GM12878 (cell line): ENCODE measurements around the gene IL17RB. TPM values are rescaled to one million over a fixed set of nuclear protein-coding genes. Genes with fewer than 3 reads are reported as not detected.

Experiments used
- ATAC-seq: fragments of 200-7000 bp; cut with Tn5 transposase; 3 replicates; pipeline ENCODE4 v1.9.1; 2020; ENCODE audit warnings: mild to moderate bottlenecking, moderate library complexity
- BruUV-seq: library from RNA; stranded (reverse); fragments of 400-500 nt; replicated peaks from 2 replicates; lab custom pipeline; 2021; lab: Mats Ljungman, UMichigan
- CTCF ChIA-PET: fragments of 300-600 bp; sonication (Branson Sonifier 250); formaldehyde crosslinking; extraction: SDS; loops from one replicate; lab custom pipeline; 2021; ENCODE audit warnings: inconsistent platforms; lab: Yijun Ruan, JAX
- POLR2A ChIA-PET: fragments of 350-600 bp; formaldehyde crosslinking; extraction: SDS; loops from one replicate; lab custom pipeline; 2021; ENCODE audit warnings: inconsistent platforms; lab: Charles Lee
- RAD21 ChIA-PET: fragments of 300-600 bp; sonication (Branson Sonifier 250); formaldehyde crosslinking; loops from one replicate; lab custom pipeline; 2023; ENCODE audit warnings: antibody characterized with exemption; ENCODE audit not compliant: unreplicated experiment; lab: Charles Lee
- SMC1A ChIA-PET: fragments of 300-600 bp; sonication (Branson Sonifier 250); formaldehyde crosslinking; loops from one replicate; lab custom pipeline; 2023; ENCODE audit not compliant: unreplicated experiment, uncharacterized antibody; lab: Charles Lee
- DNase-seq: peaks from one replicate; pipeline ENCODE4 v3.0.0-alpha.2; 2011; ENCODE audit warnings: low read depth, low spot score
- FAIRE-seq: peaks from 3 replicates; lab custom pipeline; 2011; peaks lifted over from hg19 to GRCh38; lab: Jason Lieb, UNC
- H2AFZ ChIP-seq: 2 replicates; pipeline ENCODE4 v1.6.0; 2011; ENCODE audit warnings: low read depth, low read length, control low read depth; ENCODE audit not compliant: control insufficient read depth
- H3K27ac ChIP-seq: 2 replicates; pipeline ENCODE4 v1.5.1; 2011; ENCODE audit warnings: control low read depth; ENCODE audit not compliant: control insufficient read depth, insufficient read depth
- H3K27me3 ChIP-seq, 2 experiments: replicated peaks in 1 of 2; 2 replicates each; pipeline versions ENCODE4 v1.6.0 to v1.6.1; 2011; ENCODE audit warnings: low read length in 1 of 2; ENCODE audit not compliant: control insufficient read depth in 2 of 2, insufficient read depth in 2 of 2
- H3K36me3 ChIP-seq, 2 experiments: 2 replicates each; pipeline ENCODE4 v1.5.1; 2011; ENCODE audit warnings: low read length in 1 of 2; ENCODE audit not compliant: control insufficient read depth in 2 of 2, insufficient read depth in 2 of 2
- H3K4me1 ChIP-seq: 2 replicates; pipeline ENCODE4 v1.6.1; 2011; ENCODE audit warnings: mild to moderate bottlenecking, low read length, moderate library complexity, mixed read lengths; ENCODE audit not compliant: control insufficient read depth, insufficient read depth
- H3K4me2 ChIP-seq: 2 replicates; pipeline ENCODE4 v1.6.0; 2011; ENCODE audit warnings: control low read depth; ENCODE audit not compliant: control insufficient read depth, insufficient read depth
- H3K4me3 ChIP-seq: fragments of 200-600 bp; sonication (generic); 2 replicates; pipeline ENCODE4 v1.5.1; 2016
- H3K79me2 ChIP-seq: 2 replicates; pipeline ENCODE4 v1.6.0; 2011; ENCODE audit warnings: low read length; ENCODE audit not compliant: control insufficient read depth, insufficient read depth
- H3K9ac ChIP-seq: 2 replicates; pipeline ENCODE4 v1.8.0; 2011; ENCODE audit warnings: low read length, control low read depth, mixed read lengths; ENCODE audit not compliant: control insufficient read depth, insufficient read depth
- H3K9me3 ChIP-seq: replicated peaks from 3 replicates; pipeline ENCODE4 v1.5.1; 2011; ENCODE audit warnings: mild to moderate bottlenecking, low read length; ENCODE audit not compliant: control insufficient read depth, insufficient read depth
- H4K20me1 ChIP-seq: 2 replicates; pipeline ENCODE4 v1.6.0; 2011; ENCODE audit not compliant: control insufficient read depth, insufficient read depth
- BMI1 ChIP-seq: fragments of 450-650 bp; IDR thresholded peaks from 2 replicates; pipeline ENCODE4 v1.6.1; 2016; ENCODE audit warnings: mild to moderate bottlenecking, moderate library complexity, borderline replicate concordance
- ESRRA ChIP-seq: IDR thresholded peaks from 2 replicates; pipeline ENCODE4 v1.6.1; 2012; ENCODE audit warnings: mild to moderate bottlenecking, low read length, improper control_type of control experiment
- FOXM1 ChIP-seq: IDR thresholded peaks from 2 replicates; pipeline ENCODE4 v1.6.1; 2012; ENCODE audit warnings: low read depth, mild to moderate bottlenecking, inconsistent platforms, low read length, moderate library complexity
- IKZF1 ChIP-seq: fragments of 450-650 bp; conservative IDR thresholded peaks from 2 replicates; pipeline ENCODE4 v1.6.1; 2017; ENCODE audit warnings: antibody characterized with exemption, mild to moderate bottlenecking
- LARP7 ChIP-seq: fragments of 450-650 bp; IDR thresholded peaks from 2 replicates; pipeline ENCODE4 v1.6.1; 2017; ENCODE audit warnings: mild to moderate bottlenecking
- NFIC ChIP-seq: IDR thresholded peaks from 2 replicates; pipeline ENCODE4 v1.6.1; 2012; ENCODE audit warnings: low read depth, mild to moderate bottlenecking, inconsistent platforms, low read length, moderate library complexity
- POLR2A ChIP-seq: IDR thresholded peaks from 2 replicates; pipeline ENCODE4 v1.6.1; 2011; ENCODE audit warnings: low read depth, mild to moderate bottlenecking, low read length
- SUPT20H ChIP-seq: IDR thresholded peaks from 2 replicates; pipeline ENCODE4 v1.6.1; 2011; ENCODE audit warnings: low read depth, mild to moderate bottlenecking, low read length, moderate library complexity, borderline replicate concordance; ENCODE audit not compliant: control insufficient read depth
- ZNF24 ChIP-seq: fragments of 450-650 bp; IDR thresholded peaks from 2 replicates; pipeline ENCODE4 v1.6.1; 2017; ENCODE audit warnings: antibody characterized with exemption, mild to moderate bottlenecking
- WGBS: methylation state at CpG from one replicate; pipeline ENCODE4 v1.1.6; 2016; ENCODE audit warnings: low lambda C conversion rate; ENCODE audit not compliant: insufficient replicate concordance, insufficient coverage; ENCODE audit errors: missing lambda C conversion rate; 5-methylcytosine and 5-hydroxymethylcytosine counted together
- in situ Hi-C: fragments of 300-500 bp; cut with MboI; formaldehyde crosslinking; loops from 9 replicates; pipeline ENCODE4 v1.14.3; 2018; ENCODE audit warnings: mixed read lengths
- intact Hi-C: fragments of 100-400 bp; cut with micrococcal nuclease; formaldehyde crosslinking; loops from one replicate; pipeline ENCODE4 v1.14.2; 2022; ENCODE audit not compliant: unreplicated experiment
- polyA plus RNA-seq, 11 experiments: library from polyadenylated mRNA; depleted of rRNA in 4 of 11; unstranded in 6 of 11; stranded (reverse) in 5 of 11; fragments of >200 nt; fragmentation: Nextera tagmentation in 4 of 11; fragmentation: Illumina TruSeq in 1 of 11; extraction: Ambion mirVana in 4 of 11; extraction: Trizol in 1 of 11; gene quantifications; 1 replicate in 1 of 11; 2 replicates in 10 of 11; pipeline versions ENCODE4 v1.2.1 to v1.2.3, GENCODE V29; 2011 to 2016; ENCODE audit warnings: inconsistent platforms in 2 of 11, missing spikeins in 2 of 11, low read depth in 1 of 11
- total RNA-seq, 4 experiments: library from RNA; depleted of rRNA in 3 of 4; stranded (reverse); fragments of >200 nt in 3 of 4; fragmentation: Illumina TruSeq in 1 of 4; extraction: Trizol in 1 of 4; gene quantifications; 2 replicates each; pipeline versions ENCODE4 v1.2.1 to v1.2.3, GENCODE V29; 2013 to 2021

IL17RB gene
- total and polyA plus RNA-seq, 10 of the 15 experiments (the other 5 are each of a cell fraction or from before 2014, with no cell fraction given) = 1.9 to 17.2 (median 2.9) TPM

DNA sequence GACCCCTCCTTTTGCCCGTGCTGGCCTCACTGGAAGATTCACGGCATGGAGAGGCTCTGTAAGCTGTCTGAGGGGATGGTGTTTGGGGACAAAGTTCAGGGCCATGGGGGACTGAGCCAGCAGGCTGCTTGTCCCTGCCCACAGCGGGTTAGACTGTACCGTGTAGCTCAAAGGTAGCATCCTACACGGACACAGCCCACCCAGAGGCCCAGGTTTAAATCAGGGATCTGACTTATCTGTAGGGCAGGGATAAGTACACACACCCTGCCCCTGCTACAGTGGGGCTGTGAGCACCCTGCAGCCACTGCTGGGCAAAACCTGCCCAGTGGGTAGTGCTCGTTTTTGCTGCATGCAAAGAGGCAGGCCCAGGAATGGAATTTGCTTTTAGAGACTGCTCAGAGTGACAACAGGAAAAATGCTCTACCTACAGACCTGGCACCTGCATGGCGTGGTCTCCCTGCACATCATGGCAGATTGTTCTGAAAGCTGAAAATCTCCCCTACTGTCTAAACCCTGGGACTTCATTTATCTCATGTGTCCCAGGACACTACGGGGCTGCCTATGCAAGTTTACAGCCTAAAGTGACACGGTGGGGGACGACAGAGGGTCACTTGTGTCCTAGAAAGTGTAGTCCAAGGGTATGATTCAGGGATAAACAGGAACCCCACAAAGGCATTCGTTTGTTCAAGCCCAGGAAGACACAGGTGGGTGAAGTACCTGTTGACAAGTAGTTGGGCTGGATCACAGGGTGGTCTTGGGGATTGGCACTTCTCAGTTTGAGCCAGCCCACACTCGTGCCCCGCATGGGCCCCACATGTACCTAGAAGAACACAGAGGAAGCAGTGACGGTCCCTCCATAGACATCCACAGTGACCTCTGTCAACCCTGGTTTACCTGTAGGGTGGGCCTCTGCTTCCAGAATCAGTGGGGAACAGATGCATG is 27.9 kb upstream of the IL17RB start:
- Histone ChIP-seq H3K4me1 (no peaks in the 10 kb centered on the region), H3K27me3 (no peaks in the 10 kb centered on the region), H3K9me3 (no peaks in the 10 kb centered on the region), H3K79me2 (no peaks in the 10 kb centered on the region), H3K36me3 (peaks cover 4% of the 10 kb centered on the region in 2 experiments; a peak in 3 of 4 replicates), H3K4me2 (no peak overlapping the region)
- SMC1A ChIA-PET = no interaction called here
- intact Hi-C loops = no loop called here
- FAIRE-seq = no peak
- no TSS peak for BruUV-seq
- POLR2A ChIA-PET = no interaction called here
- 21% methylated on average over 14 of the region's 14 CpGs for WGBS
- CTCF ChIA-PET = no interaction called here
- TF ChIP-seq BMI1 (no peak), POLR2A (no peak), SUPT20H (no peak), FOXM1 (no peak), LARP7 (no peak), NFIC (no peak), ESRRA (no peak), ZNF24 (no peak), IKZF1 (no peak)
- TF ChIP-seq, all 136 proteins: peak for 0
- DNase-seq (no peak), ATAC-seq (no peak)
- Histone ChIP-seq H3K9ac (no peak overlapping the region), H3K4me3 (no peak overlapping the region), H2AFZ (no peak overlapping the region), H3K27ac (no peak overlapping the region), H4K20me1 (no peaks in the 10 kb centered on the region)
- in situ Hi-C loops = no loop called here
- RAD21 ChIA-PET = no interaction called here
